Cardiac fibroblast (primary cell): Measurements from ENCODE around the gene MAP1A.
"Not testable (repeated sequence)": the region's sequence is repeated elsewhere in the genome, so short reads cannot be mapped to it uniquely, and the experiment has no call there.

Experiments
- DNase-seq, 2 donors: peaks; one replicate each; pipeline versions ENCODE4 v3.0.0 to v3.0.0-alpha.2; 2010; ENCODE audit warnings: low read depth in 2 of 2
- H3K4me3 ChIP-seq, 2 donors: replicated peaks in 1 of 2; 1 replicate in 1 of 2; 2 replicates in 1 of 2; pipeline ENCODE4 v1.5.1; 2011; ENCODE audit warnings: low read depth in 2 of 2, low read length in 2 of 2, mild to moderate bottlenecking in 2 of 2, moderate library complexity in 1 of 2
- CTCF ChIP-seq: IDR thresholded peaks from one replicate; pipeline ENCODE4 v1.5.1; 2011; ENCODE audit warnings: low read depth, mild to moderate bottlenecking, low read length, inconsistent platforms

MAP1A gene

DNA sequence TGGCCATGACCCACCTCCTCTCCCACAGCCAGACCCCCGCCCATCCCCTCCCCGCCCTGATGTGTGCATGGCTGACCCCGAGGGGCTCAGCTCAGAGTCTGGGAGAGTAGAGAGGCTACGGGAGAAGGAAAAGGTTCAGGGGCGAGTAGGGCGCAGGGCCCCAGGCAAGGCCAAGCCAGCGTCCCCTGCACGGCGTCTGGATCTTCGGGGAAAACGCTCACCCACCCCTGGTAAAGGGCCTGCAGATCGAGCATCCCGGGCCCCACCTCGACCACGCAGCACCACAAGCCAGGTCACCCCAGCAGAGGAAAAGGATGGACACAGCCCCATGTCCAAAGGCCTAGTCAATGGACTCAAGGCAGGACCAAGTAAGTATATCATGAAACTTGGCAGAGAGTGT, 11.7 kb downstream of the MAP1A start:
- no peak for DNase-seq
- TF ChIP-seq CTCF: no peak
- H3K4me3 ChIP-seq: no peak overlapping the region

DNA sequence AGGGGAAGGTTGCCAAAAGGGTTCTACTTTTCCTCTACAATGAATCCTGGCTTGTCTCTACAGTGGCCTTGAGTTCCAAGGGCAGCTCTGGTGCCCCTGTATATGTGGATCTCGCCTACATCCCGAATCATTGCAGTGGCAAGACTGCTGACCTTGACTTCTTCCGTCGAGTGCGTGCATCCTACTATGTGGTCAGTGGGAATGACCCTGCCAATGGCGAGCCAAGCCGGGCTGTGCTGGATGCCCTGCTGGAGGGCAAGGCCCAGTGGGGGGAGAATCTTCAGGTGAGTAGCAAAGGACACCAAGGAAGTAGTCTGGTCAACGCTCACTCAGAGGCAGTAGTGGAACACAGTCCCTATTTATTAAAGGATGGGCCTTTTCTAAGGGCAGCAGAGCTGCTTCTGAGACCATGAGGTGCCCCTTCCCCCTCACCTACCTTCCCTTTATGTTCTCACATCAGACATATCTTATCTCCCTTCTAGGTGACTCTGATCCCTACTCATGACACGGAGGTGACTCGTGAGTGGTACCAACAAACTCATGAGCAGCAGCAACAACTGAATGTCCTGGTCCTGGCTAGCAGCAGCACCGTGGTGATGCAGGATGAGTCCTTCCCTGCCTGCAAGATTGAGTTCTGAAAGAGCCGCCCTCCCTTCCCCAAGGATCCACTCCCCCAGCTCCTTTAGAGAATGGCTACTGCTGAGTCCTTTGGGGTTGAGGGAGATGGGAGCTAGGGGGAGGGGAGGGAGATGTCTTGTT, 12.4 kb downstream of the MAP1A start:
- no peak for DNase-seq
- H3K4me3 ChIP-seq: no peak overlapping the region
- no peak for TF ChIP-seq CTCF

GRCh38 chr15:43531018-43531670, 13.7 kb downstream of the MAP1A start:
- DNase-seq: no peak
- no peak overlapping the region for H3K4me3 ChIP-seq
- no peak for TF ChIP-seq CTCF

DNA sequence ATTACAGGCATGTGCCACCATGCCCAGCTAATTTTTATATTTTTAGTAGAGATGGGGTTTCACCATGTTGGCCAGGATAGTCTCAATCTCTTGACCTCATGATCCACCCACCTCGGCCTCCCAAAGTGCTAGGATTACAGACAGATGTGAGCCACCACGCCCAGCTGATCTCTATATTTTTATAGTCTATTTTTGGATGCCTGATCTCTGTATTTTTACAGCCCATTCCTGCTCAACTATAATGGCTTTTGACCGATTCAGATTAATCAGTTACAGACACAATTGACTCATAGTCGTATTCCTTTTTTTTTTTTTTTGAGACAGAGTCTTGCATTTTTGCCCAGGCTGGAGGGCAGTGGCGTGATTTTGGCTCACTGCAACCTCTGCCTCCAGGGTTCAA, 15.4 kb downstream of the MAP1A start:
- not testable (repeated sequence) for DNase-seq, H3K4me3 ChIP-seq

DNA sequence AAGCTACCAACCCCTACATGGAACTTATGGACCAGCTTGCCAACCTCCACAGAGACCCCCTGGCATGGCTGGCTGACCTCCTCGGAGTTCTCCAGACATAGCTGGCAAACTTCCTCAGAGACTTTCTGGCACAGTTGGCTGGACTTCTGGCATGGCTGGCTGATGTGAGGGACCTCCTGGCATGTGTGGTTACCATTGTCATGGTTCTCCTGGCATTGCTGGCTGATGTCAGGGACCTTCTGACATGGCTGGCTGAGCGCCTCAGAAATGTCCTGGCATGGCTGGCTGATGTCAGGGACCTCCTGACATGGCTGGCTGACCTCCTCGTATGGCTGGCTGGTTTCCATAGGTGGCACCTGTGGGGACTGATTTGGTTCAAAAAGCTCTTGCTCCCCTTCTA, 17.5 kb downstream of the MAP1A start:
- H3K4me3 ChIP-seq: no peak overlapping the region
- DNase-seq: no peak
- TF ChIP-seq CTCF: no peak

DNA sequence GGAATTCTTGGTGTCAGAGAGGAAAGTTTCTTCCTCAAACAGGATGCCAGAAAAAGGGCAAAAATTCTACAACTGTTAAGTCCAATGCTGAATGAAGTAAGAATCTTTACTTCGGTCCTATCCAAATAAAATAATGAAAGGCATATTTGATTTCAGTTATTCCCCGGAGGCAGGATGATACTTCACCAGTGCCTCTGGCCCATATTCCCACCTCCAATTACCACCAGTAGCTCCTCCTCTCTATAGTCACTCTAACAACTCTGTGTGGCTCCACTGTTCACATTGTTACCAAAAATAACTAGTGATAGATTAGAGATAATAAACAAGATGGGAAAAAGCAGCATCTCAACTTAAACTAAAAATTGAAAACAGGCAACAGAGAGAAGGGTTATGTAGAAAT, 20.7 kb downstream of the MAP1A start:
- no peak for DNase-seq
- no peak overlapping the region for H3K4me3 ChIP-seq
- no peak for TF ChIP-seq CTCF

GRCh38 chr15:43541785-43542184, 24.4 kb downstream of the MAP1A start:
- H3K4me3 ChIP-seq: no peak overlapping the region
- no peak for TF ChIP-seq CTCF

More at GRCh38 chr15:43541785-43542184, 24.4 kb downstream of the MAP1A start:
- DNase-seq: peak; percentile 35 to 50
